Endothelial cell of umbilical vein (primary cell): ENCODE results near the gene NEURL2. TPM values are rescaled to one million over a fixed set of nuclear protein-coding genes. Genes with fewer than 3 reads are reported as not detected.

ENCODE experiments used
- BruUV-seq: library from RNA; stranded (reverse); fragments of 400-500 nt; replicated peaks from 2 replicates; lab custom pipeline; 2021; lab: Mats Ljungman, UMichigan
- CTCF ChIA-PET: fragments of 300-600, 350-600 bp; sonication (Branson Sonifier 250); formaldehyde crosslinking; loops from one replicate; lab custom pipeline; 2021; ENCODE audit warnings: antibody characterized with exemption, inconsistent platforms; lab: Charles Lee
- POLR2A ChIA-PET: fragments of 300-600, 350-600 bp; sonication (Branson Sonifier 250); formaldehyde crosslinking; loops from one replicate; lab custom pipeline; 2021; ENCODE audit warnings: antibody characterized with exemption, inconsistent platforms; lab: Charles Lee
- DNase-seq: peaks from one replicate; pipeline ENCODE4 v3.0.0-alpha.2; 2011; ENCODE audit warnings: low read depth, low spot score
- FAIRE-seq: peaks from 2 replicates; lab custom pipeline; 2011; peaks lifted over from hg19 to GRCh38; lab: Jason Lieb, UNC
- H2AFZ ChIP-seq: 2 replicates; pipeline ENCODE4 v1.6.0; 2012; ENCODE audit warnings: low read depth, low read length, control low read depth, inconsistent platforms
- H3K27ac ChIP-seq: 2 replicates; pipeline ENCODE4 v1.5.1; 2011; ENCODE audit warnings: low read depth, mild to moderate bottlenecking, control low read depth, low read length, moderate library complexity; ENCODE audit not compliant: insufficient read depth
- H3K27me3 ChIP-seq, 2 experiments: 2 replicates each; pipeline versions ENCODE4 v1.6.0 to v1.6.1; 2011; ENCODE audit warnings: low read length in 2 of 2, mixed read lengths in 1 of 2; ENCODE audit not compliant: control insufficient read depth in 2 of 2, insufficient read depth in 2 of 2
- H3K36me3 ChIP-seq, 2 experiments: 2 replicates in 1 of 2; 3 replicates in 1 of 2; pipeline ENCODE4 v1.5.1; 2011; ENCODE audit warnings: low read length in 2 of 2, mild to moderate bottlenecking in 1 of 2, moderate library complexity in 1 of 2; ENCODE audit not compliant: control insufficient read depth in 2 of 2, insufficient read depth in 2 of 2; ENCODE audit errors: extremely low read depth in 1 of 2
- H3K4me1 ChIP-seq: 3 replicates; pipeline ENCODE4 v1.5.1; 2011; ENCODE audit warnings: mild to moderate bottlenecking, low read length; ENCODE audit not compliant: control insufficient read depth, insufficient read depth; ENCODE audit errors: extremely low read depth
- H3K4me2 ChIP-seq: 2 replicates; pipeline ENCODE4 v1.6.1; 2011; ENCODE audit warnings: low read length, control low read depth, mixed read lengths; ENCODE audit not compliant: insufficient read depth
- H3K4me3 ChIP-seq, 3 experiments: fragments of 200-600 bp in 1 of 3; sonication (generic), shearing (Covaris generic) in 1 of 3; replicated peaks in 1 of 3; 2 replicates each; pipeline ENCODE4 v1.5.1; 2011 to 2016; ENCODE audit warnings: control low read depth in 3 of 3, low read length in 3 of 3, mild to moderate bottlenecking in 2 of 3, inconsistent platforms in 1 of 3, low read depth in 1 of 3, moderate library complexity in 1 of 3; ENCODE audit not compliant: insufficient read depth in 1 of 3
- H3K79me2 ChIP-seq: 2 replicates; pipeline ENCODE4 v1.6.0; 2012; ENCODE audit warnings: low read length, inconsistent platforms; ENCODE audit not compliant: control insufficient read depth, insufficient read depth
- H3K9ac ChIP-seq: replicated peaks from 2 replicates; pipeline ENCODE3; 2011; ENCODE audit warnings: low read length, control low read depth; ENCODE audit not compliant: insufficient read depth; ENCODE audit errors: extremely low read depth
- H3K9me1 ChIP-seq: replicated peaks from 3 replicates; pipeline ENCODE4 v1.6.0; 2011; ENCODE audit warnings: mild to moderate bottlenecking, low read length; ENCODE audit not compliant: control insufficient read depth, insufficient read depth; ENCODE audit errors: extremely low read depth
- H3K9me3 ChIP-seq: replicated peaks from 2 replicates; pipeline ENCODE4 v1.5.1; 2012; ENCODE audit warnings: low read length, inconsistent platforms; ENCODE audit not compliant: control insufficient read depth, insufficient read depth
- H4K20me1 ChIP-seq: replicated peaks from 2 replicates; pipeline ENCODE3; 2011; ENCODE audit warnings: mild to moderate bottlenecking, low read length; ENCODE audit not compliant: control insufficient read depth, insufficient read depth; ENCODE audit errors: extremely low read depth
- CTCF ChIP-seq, 2 donors: IDR thresholded peaks; 1 replicate in 1 of 2; 2 replicates in 1 of 2; pipeline ENCODE4 v1.5.1; 2011; ENCODE audit warnings: low read length in 2 of 2, mild to moderate bottlenecking in 2 of 2, moderate library complexity in 2 of 2, control low read depth in 1 of 2, inconsistent platforms in 1 of 2, low read depth in 1 of 2; ENCODE audit not compliant: insufficient read depth in 1 of 2; ENCODE audit errors: extremely low read depth in 1 of 2
- EZH2 ChIP-seq: IDR thresholded peaks from 2 replicates; pipeline ENCODE4 v1.6.1; 2012; ENCODE audit warnings: borderline replicate concordance, low read depth, mild to moderate bottlenecking, moderate library complexity, low read length, inconsistent platforms; ENCODE audit not compliant: severe bottlenecking
- FOS ChIP-seq: IDR thresholded peaks from 2 replicates; pipeline ENCODE4 v1.6.1; 2011; ENCODE audit warnings: mild to moderate bottlenecking, low read length, moderate library complexity, borderline replicate concordance; ENCODE audit not compliant: insufficient read depth
- GATA2 ChIP-seq: IDR thresholded peaks from 2 replicates; pipeline ENCODE4 v1.7.0; 2011; ENCODE audit warnings: low read depth, mild to moderate bottlenecking, moderate library complexity, mixed read lengths, low read length; ENCODE audit not compliant: insufficient read length, insufficient read depth
- JUN ChIP-seq: IDR thresholded peaks from 2 replicates; pipeline ENCODE4 v1.6.1; 2011; ENCODE audit warnings: borderline replicate concordance, low read depth; ENCODE audit not compliant: insufficient read length, insufficient read depth
- MAX ChIP-seq: IDR thresholded peaks from 2 replicates; pipeline ENCODE4 v1.6.1; 2011; ENCODE audit not compliant: insufficient read depth, insufficient read length
- MYC ChIP-seq: IDR thresholded peaks from one replicate; pipeline ENCODE4 v1.6.1; 2011; ENCODE audit warnings: mild to moderate bottlenecking, low read depth, low read length
- POLR2A ChIP-seq: IDR thresholded peaks from 2 replicates; pipeline ENCODE4 v1.6.1; 2012; ENCODE audit warnings: low read depth, mild to moderate bottlenecking, control low read depth, low read length
- POLR2AphosphoS5 ChIP-seq: IDR thresholded peaks from 2 replicates; pipeline ENCODE4 v1.6.1; 2012; ENCODE audit warnings: low read depth, mild to moderate bottlenecking, control low read depth, low read length, moderate library complexity; ENCODE audit not compliant: insufficient read depth
- dilution Hi-C: fragments of 300-500 bp; cut with MboI; formaldehyde crosslinking; loops from one replicate; pipeline ENCODE4 v1.15.0; 2019; ENCODE audit warnings: low sequenced_read_pairs; ENCODE audit not compliant: extremely low pct_ligation_motif_present
- intact Hi-C: fragments of 100-400 bp; cut with micrococcal nuclease; formaldehyde crosslinking; loops from one replicate; pipeline ENCODE4 v1.10.0; 2022
- polyA plus RNA-seq, 4 experiments: library from polyadenylated mRNA; depleted of rRNA in 3 of 4; stranded (reverse) in 3 of 4; unstranded in 1 of 4; fragments of >200 nt; gene quantifications; 2 replicates each; pipeline versions ENCODE4 v1.2.1 to v1.2.3, GENCODE V29; 2011 to 2012; ENCODE audit warnings: missing spikeins in 1 of 4
- total RNA-seq: library from RNA; stranded (reverse); gene quantifications from 2 replicates; pipeline ENCODE4 v1.2.3, GENCODE V29; 2021

Gene NEURL2
- total and polyA plus RNA-seq, 2 donors (not counting 3 experiments of a cell fraction or from before 2014, with no cell fraction given) = 2.8 to 5.4 TPM

- H3K9ac ChIP-seq = no peak overlapping the region
- no TSS peak for BruUV-seq
- H3K4me3 ChIP-seq = no peak overlapping the region
- peaks cover 22% of the 10 kb centered on the region for H3K4me1 ChIP-seq
- H3K9me3 ChIP-seq = no peaks in the 10 kb centered on the region
- no peaks in the 10 kb centered on the region for H3K9me1 ChIP-seq
- H4K20me1 ChIP-seq = no peaks in the 10 kb centered on the region
- FAIRE-seq (no peak), DNase-seq (no peak)
- intact Hi-C loops = no loop called here
- dilution Hi-C loops = no loop called here
- no peak overlapping the region for H3K4me2 ChIP-seq
- ChIA-PET CTCF (interaction anchor here (1.9 to 4.9 kb wide), 5 partner anchors 17 to 78 kb away, joined by 5 to 50 read pairs (median 35); partner anchors contain the start of genes PCIF1, PLTP and ZNF335), POLR2A (no interaction called here)
- TF ChIP-seq MYC (no peak), POLR2A (no peak), FOS (no peak), GATA2 (no peak), MAX (no peak), POLR2AphosphoS5 (no peak), JUN (no peak), EZH2 (no peak), CTCF (IDR thresholded peaks at IDR 0.05; ENCODE audit: extremely low read depth in 1 of 2, insufficient read depth in 1 of 2, low read depth in 1 of 2, low read length in 2 of 2) (no peak)
- no peak overlapping the region for H3K27ac ChIP-seq
- H3K36me3 ChIP-seq = peaks cover 4 to 22% of the 10 kb centered on the region in 2 experiments
- H3K27me3 ChIP-seq = no peaks in the 10 kb centered on the region
- no peaks in the 10 kb centered on the region for H3K79me2 ChIP-seq
- no peak overlapping the region for H2AFZ ChIP-seq
Observed at GRCh38 chr20:45892828-45893500, 2.0 kb upstream of the NEURL2 start.
